HCT116 (cell line): ENCODE data around the gene ADGRA1. TPM values are rescaled to one million over a fixed set of nuclear protein-coding genes. Genes with fewer than 3 reads are reported as not detected.

Experiments used
- ATAC-seq: fragments of 200-7000 bp; cut with Tn5 transposase; 2 replicates; pipeline ENCODE4 v1.9.1; 2020; ENCODE audit warnings: mild to moderate bottlenecking, moderate library complexity
- BruUV-seq: library from RNA; stranded (reverse); fragments of 400-500 nt; replicated peaks from 2 replicates; lab custom pipeline; 2021; lab: Mats Ljungman, UMichigan
- CTCF ChIA-PET: fragments of 300-600 bp; sonication (Branson Sonifier 250); formaldehyde crosslinking; loops from one replicate; lab custom pipeline; 2021; ENCODE audit warnings: antibody characterized with exemption; lab: Charles Lee
- POLR2A ChIA-PET: fragments of 300-600, 350-600 bp; sonication (Branson Sonifier 250); formaldehyde crosslinking; loops from one replicate; lab custom pipeline; 2021; ENCODE audit warnings: antibody characterized with exemption; lab: Charles Lee
- RAD21 ChIA-PET, 2 experiments: fragments of 300-600 bp; sonication (Branson Sonifier 250); formaldehyde crosslinking; loops; one replicate each; lab custom pipeline; 2023; ENCODE audit warnings: low total read pairs in 2 of 2; ENCODE audit not compliant: uncharacterized antibody in 2 of 2, unreplicated experiment in 2 of 2, low non-redundant PET in 1 of 2; lab: Charles Lee
- DNase-seq: peaks from one replicate; pipeline ENCODE4 v3.0.0-alpha.2; 2010; ENCODE audit warnings: low read depth, low spot score
- H2AFZ ChIP-seq: fragments of 200-600 bp; shearing (Covaris generic), sonication (generic); 2 replicates; pipeline ENCODE4 v1.6.1; 2017; ENCODE audit warnings: low read depth, mixed run types, mixed read lengths, antibody characterized with exemption, low read length; ENCODE audit not compliant: poor library complexity, severe bottlenecking
- H3K27ac ChIP-seq: 2 replicates; pipeline ENCODE4 v1.5.1; 2012; ENCODE audit warnings: low read depth, low read length
- H3K27me3 ChIP-seq: fragments of 200-600 bp; sonication (generic); 2 replicates; pipeline ENCODE4 v1.6.1; 2016; ENCODE audit warnings: mixed run types, low read length, mixed read lengths; ENCODE audit not compliant: insufficient read depth
- H3K36me3 ChIP-seq, 2 experiments: fragments of 200-500 bp in 1 of 2; fragments of 200-600 bp in 1 of 2; sonication (Bioruptor generic) in 1 of 2; sonication (generic) in 1 of 2; 2 replicates each; pipeline versions ENCODE4 v1.5.1 to v1.6.1; 2014 to 2016; ENCODE audit warnings: low read length in 2 of 2, inconsistent platforms in 1 of 2, mixed read lengths in 1 of 2, mixed run types in 1 of 2; ENCODE audit not compliant: insufficient read depth in 2 of 2, control insufficient read depth in 1 of 2
- H3K4me1 ChIP-seq, 2 experiments: fragments of 200-600 bp in 1 of 2; sonication (generic) in 1 of 2; 2 replicates each; pipeline versions ENCODE4 v1.5.1 to v1.6.1; 2012 to 2017; ENCODE audit warnings: low read length in 2 of 2, inconsistent platforms in 1 of 2, mild to moderate bottlenecking in 1 of 2, mixed read lengths in 1 of 2, mixed run types in 1 of 2, moderate library complexity in 1 of 2; ENCODE audit not compliant: insufficient read depth in 2 of 2, control insufficient read depth in 1 of 2
- H3K4me2 ChIP-seq: fragments of 200-600 bp; sonication (generic); 2 replicates; pipeline ENCODE4 v1.6.1; 2017; ENCODE audit warnings: mixed run types, low read length, mixed read lengths
- H3K4me3 ChIP-seq, 2 experiments: fragments of 200-600 bp in 1 of 2; sonication (generic) in 1 of 2; replicated peaks in 1 of 2; 2 replicates each; pipeline ENCODE4 v1.5.1; 2011 to 2016; ENCODE audit warnings: low read length in 2 of 2, control low read depth in 1 of 2, low read depth in 1 of 2, mild to moderate bottlenecking in 1 of 2, mixed read lengths in 1 of 2, mixed run types in 1 of 2
- H3K79me2 ChIP-seq: fragments of 200-600 bp; sonication (generic); 2 replicates; pipeline ENCODE4 v1.6.1; 2017; ENCODE audit warnings: mild to moderate bottlenecking, mixed run types, low read length, moderate library complexity, mixed read lengths; ENCODE audit not compliant: insufficient read depth
- H3K9ac ChIP-seq: fragments of 200-600 bp; sonication (generic); 2 replicates; pipeline ENCODE4 v1.6.1; 2016; ENCODE audit warnings: low read length, mixed read lengths
- H3K9me2 ChIP-seq: fragments of 200-600 bp; sonication (generic), shearing (Covaris generic); 2 replicates; pipeline ENCODE4 v1.6.1; 2017; ENCODE audit warnings: mixed run types, mild to moderate bottlenecking, moderate library complexity; ENCODE audit not compliant: insufficient read depth
- H3K9me3 ChIP-seq, 2 experiments: fragments of 200-500 bp in 1 of 2; fragments of 200-600 bp in 1 of 2; sonication (Bioruptor generic) in 1 of 2; sonication (generic) in 1 of 2; 2 replicates each; pipeline ENCODE4 v1.6.1; 2014 to 2017; ENCODE audit warnings: low read length in 2 of 2, mixed read lengths in 2 of 2, inconsistent platforms in 1 of 2, low read depth in 1 of 2, mild to moderate bottlenecking in 1 of 2, mixed run types in 1 of 2, moderate library complexity in 1 of 2; ENCODE audit not compliant: control insufficient read depth in 1 of 2, insufficient read depth in 1 of 2
- H4K20me1 ChIP-seq: fragments of 200-600 bp; sonication (generic), shearing (Covaris generic); 2 replicates; pipeline ENCODE4 v1.6.1; 2017; ENCODE audit warnings: mixed run types, mild to moderate bottlenecking, moderate library complexity; ENCODE audit not compliant: insufficient read depth
- CBX3 ChIP-seq: IDR thresholded peaks from 2 replicates; pipeline ENCODE4 v1.6.1; 2012; ENCODE audit warnings: low read depth
- CTCF ChIP-seq, 3 experiments: fragments of 200-600 bp in 1 of 3; sonication (generic) in 1 of 3; IDR thresholded peaks in 2 of 3; conservative IDR thresholded peaks in 1 of 3; 2 replicates each; pipeline ENCODE4 v1.5.1; 2012 to 2017; ENCODE audit warnings: low read depth in 2 of 3, low read length in 2 of 3, antibody characterized with exemption in 1 of 3, borderline replicate concordance in 1 of 3, control low read depth in 1 of 3, mild to moderate bottlenecking in 1 of 3, mixed read lengths in 1 of 3, mixed run types in 1 of 3, moderate library complexity in 1 of 3; ENCODE audit not compliant: insufficient read depth in 1 of 3
- EGR1 ChIP-seq: IDR thresholded peaks from 2 replicates; pipeline ENCODE4 v1.6.1; 2012; ENCODE audit warnings: low read depth
- ELF1 ChIP-seq: IDR thresholded peaks from 2 replicates; pipeline ENCODE4 v1.6.1; 2012; ENCODE audit warnings: low read depth, borderline replicate concordance
- EZH2phosphoT487 ChIP-seq: fragments of 200-600 bp; IDR thresholded peaks from 2 replicates; pipeline ENCODE4 v1.6.1; 2018; ENCODE audit warnings: antibody characterized with exemption, borderline replicate concordance
- JUND ChIP-seq: IDR thresholded peaks from 2 replicates; pipeline ENCODE4 v1.6.1; 2012
- POLR2AphosphoS5 ChIP-seq: IDR thresholded peaks from 2 replicates; pipeline ENCODE4 v1.6.1; 2011; ENCODE audit warnings: mild to moderate bottlenecking, low read depth, low read length, moderate library complexity
- RAD21 ChIP-seq: IDR thresholded peaks from 2 replicates; pipeline ENCODE4 v1.6.1; 2012; ENCODE audit warnings: low read depth, mild to moderate bottlenecking
- SIN3A ChIP-seq: IDR thresholded peaks from 2 replicates; pipeline ENCODE4 v1.6.1; 2012; ENCODE audit warnings: low read depth
- SP1 ChIP-seq: IDR thresholded peaks from 2 replicates; pipeline ENCODE4 v1.6.1; 2012; ENCODE audit warnings: low read depth
- SRF ChIP-seq: IDR thresholded peaks from 2 replicates; pipeline ENCODE4 v1.6.1; 2012; ENCODE audit warnings: low read depth
- TCF7L2 ChIP-seq: IDR thresholded peaks from 2 replicates; pipeline ENCODE4 v1.7.0; 2011; ENCODE audit warnings: borderline replicate concordance, inconsistent platforms; ENCODE audit not compliant: insufficient read depth, insufficient read length; ENCODE audit errors: extremely low read depth
- ZBTB33 ChIP-seq: IDR thresholded peaks from 2 replicates; pipeline ENCODE4 v1.6.1; 2011; ENCODE audit warnings: mild to moderate bottlenecking, low read length, moderate library complexity; ENCODE audit not compliant: insufficient replicate concordance; ENCODE audit errors: extremely low read depth
- intact Hi-C: fragments of 100-400 bp; cut with micrococcal nuclease; formaldehyde crosslinking; loops from 2 replicates; pipeline ENCODE4 v1.10.0; 2022
- total RNA-seq: library from RNA; stranded (reverse); gene quantifications from one replicate; pipeline ENCODE4 v1.2.1, GENCODE V29; 2021; ENCODE audit not compliant: unreplicated experiment
- TF ChIP-seq, protein P1 (sequence below): IDR thresholded peaks from 2 replicates; pipeline ENCODE4 v1.6.1; 2012; ENCODE audit warnings: low read depth

Gene ADGRA1
- total RNA-seq, 1 experiment from 2014 or later: not detected

- no peaks in the 10 kb centered on the region for H3K9me3 ChIP-seq
- BruUV-seq: no TSS peak
- ATAC-seq: no peak
- H3K9ac ChIP-seq: no peak overlapping the region
- no peak overlapping the region for H3K27ac ChIP-seq
- H3K4me2 ChIP-seq: no peak overlapping the region
- RAD21 ChIA-PET: no interaction called here
- no peaks in the 10 kb centered on the region for H3K79me2 ChIP-seq
- H4K20me1 ChIP-seq: no peaks in the 10 kb centered on the region
- intact Hi-C loops: no loop called here
- TF ChIP-seq CBX3 (no peak), SIN3A (no peak), RAD21 (no peak), EGR1 (no peak), ZBTB33 (no peak), EZH2phosphoT487 (no peak), TCF7L2 (no peak), CTCF (IDR thresholded peaks at IDR 0.05 in 2 of 3, conservative IDR thresholded peaks at IDR 0.05 in 1 of 3; ENCODE audit: borderline replicate concordance in 1 of 3, insufficient read depth in 1 of 3, low read depth in 2 of 3, low read length in 2 of 3) (no peak), SRF (no peak), POLR2AphosphoS5 (no peak), JUND (no peak), SP1 (no peak), ELF1 (no peak)
- TF ChIP-seq, protein P1, sequence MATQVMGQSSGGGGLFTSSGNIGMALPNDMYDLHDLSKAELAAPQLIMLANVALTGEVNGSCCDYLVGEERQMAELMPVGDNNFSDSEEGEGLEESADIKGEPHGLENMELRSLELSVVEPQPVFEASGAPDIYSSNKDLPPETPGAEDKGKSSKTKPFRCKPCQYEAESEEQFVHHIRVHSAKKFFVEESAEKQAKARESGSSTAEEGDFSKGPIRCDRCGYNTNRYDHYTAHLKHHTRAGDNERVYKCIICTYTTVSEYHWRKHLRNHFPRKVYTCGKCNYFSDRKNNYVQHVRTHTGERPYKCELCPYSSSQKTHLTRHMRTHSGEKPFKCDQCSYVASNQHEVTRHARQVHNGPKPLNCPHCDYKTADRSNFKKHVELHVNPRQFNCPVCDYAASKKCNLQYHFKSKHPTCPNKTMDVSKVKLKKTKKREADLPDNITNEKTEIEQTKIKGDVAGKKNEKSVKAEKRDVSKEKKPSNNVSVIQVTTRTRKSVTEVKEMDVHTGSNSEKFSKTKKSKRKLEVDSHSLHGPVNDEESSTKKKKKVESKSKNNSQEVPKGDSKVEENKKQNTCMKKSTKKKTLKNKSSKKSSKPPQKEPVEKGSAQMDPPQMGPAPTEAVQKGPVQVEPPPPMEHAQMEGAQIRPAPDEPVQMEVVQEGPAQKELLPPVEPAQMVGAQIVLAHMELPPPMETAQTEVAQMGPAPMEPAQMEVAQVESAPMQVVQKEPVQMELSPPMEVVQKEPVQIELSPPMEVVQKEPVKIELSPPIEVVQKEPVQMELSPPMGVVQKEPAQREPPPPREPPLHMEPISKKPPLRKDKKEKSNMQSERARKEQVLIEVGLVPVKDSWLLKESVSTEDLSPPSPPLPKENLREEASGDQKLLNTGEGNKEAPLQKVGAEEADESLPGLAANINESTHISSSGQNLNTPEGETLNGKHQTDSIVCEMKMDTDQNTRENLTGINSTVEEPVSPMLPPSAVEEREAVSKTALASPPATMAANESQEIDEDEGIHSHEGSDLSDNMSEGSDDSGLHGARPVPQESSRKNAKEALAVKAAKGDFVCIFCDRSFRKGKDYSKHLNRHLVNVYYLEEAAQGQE: no peak
- TF ChIP-seq, all 23 proteins: peak for 0
- no peak for DNase-seq
- Histone ChIP-seq H3K9me2 (no peaks in the 10 kb centered on the region), H3K36me3 (no peaks in the 10 kb centered on the region), H3K4me1 (no peaks in the 10 kb centered on the region), H3K27me3 (no peaks in the 10 kb centered on the region; the same call in 1 of the 2 replicates), H3K4me3 (no peak overlapping the region), H2AFZ (no peak overlapping the region)
- CTCF ChIA-PET: no interaction called here
- POLR2A ChIA-PET: no interaction called here
These were observed 25.6 kb upstream of the ADGRA1 start for GRCh38 chr10:133062085-133062484.
